HepG2 (cell line): Measurements from ENCODE around the gene GPR82. TPM values are rescaled to one million over a fixed set of nuclear protein-coding genes. Genes with fewer than 3 reads are reported as not detected.

Experiments used
- ATAC-seq: fragments of 200-7000 bp; cut with Tn5 transposase; 3 replicates; pipeline ENCODE4 v1.9.1; 2020; ENCODE audit warnings: mild to moderate bottlenecking, moderate library complexity
- BruUV-seq: library from RNA; stranded (reverse); fragments of 400-500 nt; replicated peaks from 2 replicates; lab custom pipeline; 2021; lab: Mats Ljungman, UMichigan
- CTCF ChIA-PET: fragments of 300-600 bp; formaldehyde crosslinking; extraction: SDS; loops from one replicate; lab custom pipeline; 2021; ENCODE audit warnings: low total read pairs, inconsistent platforms, low intra/inter-chr PET ratio; lab: Yijun Ruan, JAX
- POLR2A ChIA-PET: fragments of 350-600 bp; sonication (Branson Sonifier 250); formaldehyde crosslinking; loops from one replicate; lab custom pipeline; 2020; ENCODE audit warnings: antibody characterized with exemption, inconsistent platforms; lab: Yijun Ruan, JAX
- DNase-seq: peaks from one replicate; pipeline ENCODE4 v3.0.0-alpha.2; 2015; ENCODE audit warnings: low spot score
- FAIRE-seq: peaks from 3 replicates; lab custom pipeline; 2011; peaks lifted over from hg19 to GRCh38; lab: Jason Lieb, UNC
- H2AFZ ChIP-seq: one replicate; pipeline ENCODE4 v1.6.1; 2011; ENCODE audit warnings: low read length, inconsistent platforms
- H3K27ac ChIP-seq: fragments of 300-600 bp; 3 replicates; pipeline ENCODE4 v1.8.0; 2011; ENCODE audit warnings: mixed run types, mild to moderate bottlenecking, mixed read lengths, low read length, inconsistent platforms; ENCODE audit not compliant: insufficient read depth; ENCODE audit errors: extremely low read length
- H3K27me3 ChIP-seq, 2 experiments: fragments of 200-600 bp in 1 of 2; 2 replicates in 1 of 2; 3 replicates in 1 of 2; pipeline versions ENCODE4 v1.6.0 to v1.8.0; 2011; ENCODE audit warnings: low read length in 2 of 2, mild to moderate bottlenecking in 2 of 2, moderate library complexity in 2 of 2, inconsistent platforms in 1 of 2; ENCODE audit not compliant: insufficient read depth in 2 of 2, control insufficient read depth in 1 of 2
- H3K36me3 ChIP-seq, 2 experiments: fragments of 200-600 bp in 1 of 2; replicated peaks in 1 of 2; 2 replicates in 1 of 2; 3 replicates in 1 of 2; pipeline versions ENCODE4 v1.5.1 to v1.8.0; 2011; ENCODE audit warnings: low read length in 2 of 2, inconsistent platforms in 1 of 2; ENCODE audit not compliant: insufficient read depth in 2 of 2, control insufficient read depth in 1 of 2
- H3K4me1 ChIP-seq: 2 replicates; pipeline ENCODE4 v1.5.1; 2012; ENCODE audit warnings: low read length, inconsistent platforms; ENCODE audit not compliant: insufficient read depth
- H3K4me2 ChIP-seq: 2 replicates; pipeline ENCODE4 v1.6.0; 2011; ENCODE audit warnings: low read depth, low read length, inconsistent platforms
- H3K4me3 ChIP-seq, 3 experiments: fragments of 200-600 bp in 1 of 3; sonication (generic), shearing (Covaris generic) in 1 of 3; replicated peaks in 1 of 3; 2 replicates each; pipeline ENCODE4 v1.5.1; 2011 to 2016; ENCODE audit warnings: low read length in 3 of 3, inconsistent platforms in 2 of 3, low read depth in 2 of 3, mild to moderate bottlenecking in 2 of 3, control low read depth in 1 of 3, mixed read lengths in 1 of 3; ENCODE audit not compliant: insufficient read depth in 1 of 3
- H3K79me2 ChIP-seq: one replicate; pipeline ENCODE4 v1.6.1; 2011; ENCODE audit warnings: low read length, inconsistent platforms; ENCODE audit not compliant: insufficient read depth
- H3K9ac ChIP-seq: 2 replicates; pipeline ENCODE4 v1.6.0; 2011; ENCODE audit warnings: mild to moderate bottlenecking, low read depth, low read length, inconsistent platforms; ENCODE audit not compliant: insufficient read depth
- H3K9me3 ChIP-seq: 2 replicates; pipeline ENCODE4 v1.5.1; 2012; ENCODE audit warnings: mild to moderate bottlenecking, low read length
- H4K20me1 ChIP-seq: 2 replicates; pipeline ENCODE4 v1.6.0; 2011; ENCODE audit warnings: inconsistent platforms, mild to moderate bottlenecking, low read length, moderate library complexity; ENCODE audit not compliant: insufficient read depth
- ATF1 ChIP-seq: IDR thresholded peaks from 2 replicates; pipeline ENCODE4 v1.6.1; 2016; ENCODE audit warnings: mild to moderate bottlenecking, control low read depth
- CBX2 ChIP-seq, 2 experiments: fragments of 200-600 bp in 1 of 2; sonication (generic); formaldehyde crosslinking in 1 of 2; IDR thresholded peaks; 2 replicates each; pipeline versions ENCODE4 v1.7.0 to v1.8.1; 2018 to 2022; ENCODE audit warnings: low read depth in 2 of 2, low read length in 1 of 2, mild to moderate bottlenecking in 1 of 2, missing genetic modification reagents in 1 of 2
- FOXP1 ChIP-seq, 2 experiments: fragments of 450-650 bp in 1 of 2; IDR thresholded peaks; 2 replicates each; pipeline ENCODE4 v1.6.1; 2017 to 2018; ENCODE audit warnings: antibody characterized with exemption in 1 of 2
- HMGXB4 ChIP-seq, 2 experiments: sonication (generic) in 1 of 2; formaldehyde crosslinking in 1 of 2; IDR thresholded peaks; 2 replicates each; pipeline versions ENCODE4 v1.4.0 to v1.6.1; 2018 to 2020; ENCODE audit warnings: missing genetic modification reagents in 2 of 2, borderline replicate concordance in 1 of 2, low read depth in 1 of 2, mild to moderate bottlenecking in 1 of 2, missing biosample characterization in 1 of 2
- IKZF4 ChIP-seq: sonication (generic); formaldehyde crosslinking; IDR thresholded peaks from 2 replicates; pipeline ENCODE4 v1.5.1; 2020; ENCODE audit warnings: borderline replicate concordance, mild to moderate bottlenecking, low read depth, missing genetic modification reagents; ENCODE audit errors: not compliant biosample characterization
- MXD3 ChIP-seq: IDR thresholded peaks from 2 replicates; pipeline ENCODE4 v1.6.1; 2016; ENCODE audit warnings: mild to moderate bottlenecking, missing biosample characterization, missing genetic modification reagents
- PHF20 ChIP-seq: sonication (generic); formaldehyde crosslinking; IDR thresholded peaks from 2 replicates; pipeline ENCODE4 v1.5.0; 2020; ENCODE audit warnings: mild to moderate bottlenecking, missing genetic modification reagents
- PHF8 ChIP-seq: sonication (generic); formaldehyde crosslinking; IDR thresholded peaks from 2 replicates; pipeline ENCODE4 v1.5.0; 2020; ENCODE audit warnings: missing genetic modification reagents
- RAD21 ChIP-seq: fragments of 450-650 bp; formaldehyde crosslinking; IDR thresholded peaks from 2 replicates; pipeline ENCODE4 v1.5.0; 2020; ENCODE audit warnings: mild to moderate bottlenecking
- RBAK ChIP-seq: sonication (generic); formaldehyde crosslinking; IDR thresholded peaks from 2 replicates; pipeline ENCODE4 v1.5.1; 2020; ENCODE audit warnings: mild to moderate bottlenecking, missing genetic modification reagents
- SMAD9 ChIP-seq: sonication (generic); formaldehyde crosslinking; IDR thresholded peaks from 2 replicates; pipeline ENCODE4 v1.5.1; 2020; ENCODE audit warnings: mild to moderate bottlenecking, missing genetic modification reagents
- SNRNP70 ChIP-seq: fragments of 200-400 bp; formaldehyde crosslinking; IDR thresholded peaks from 2 replicates; pipeline ENCODE4 v1.6.1; 2017; ENCODE audit warnings: mild to moderate bottlenecking, low read depth, low read length, moderate library complexity
- SRSF4 ChIP-seq: fragments of 200-400 bp; formaldehyde crosslinking; IDR thresholded peaks from one replicate; pipeline ENCODE4 v1.6.1; 2018; ENCODE audit warnings: mild to moderate bottlenecking, low read depth, low read length, moderate library complexity; ENCODE audit not compliant: poor library complexity, severe bottlenecking
- THAP11 ChIP-seq: IDR thresholded peaks from 2 replicates; pipeline ENCODE4 v1.6.1; 2016; ENCODE audit warnings: missing biosample characterization, missing genetic modification reagents
- TOE1 ChIP-seq: sonication (generic); formaldehyde crosslinking; IDR thresholded peaks from 2 replicates; pipeline ENCODE4 v1.4.0; 2020; ENCODE audit warnings: mild to moderate bottlenecking, missing genetic modification reagents
- ZBTB1 ChIP-seq: sonication (generic); formaldehyde crosslinking; IDR thresholded peaks from 2 replicates; pipeline ENCODE4 v1.4.0; 2020; ENCODE audit warnings: missing genetic modification reagents, borderline replicate concordance
- ZC3H4 ChIP-seq: sonication (generic); formaldehyde crosslinking; IDR thresholded peaks from 2 replicates; pipeline ENCODE4 v1.4.0; 2020; ENCODE audit warnings: missing genetic modification reagents, borderline replicate concordance
- ZFAT ChIP-seq: sonication (generic); formaldehyde crosslinking; conservative IDR thresholded peaks from 2 replicates; pipeline ENCODE4 v1.8.1; 2023; ENCODE audit warnings: missing genetic modification reagents, inconsistent platforms
- ZKSCAN5 ChIP-seq: sonication (generic); formaldehyde crosslinking; IDR thresholded peaks from 2 replicates; pipeline ENCODE4 v1.5.1; 2020; ENCODE audit warnings: mild to moderate bottlenecking, missing genetic modification reagents
- ZNF160 ChIP-seq: sonication (generic); formaldehyde crosslinking; IDR thresholded peaks from 2 replicates; pipeline ENCODE4 v1.8.0; 2022; ENCODE audit warnings: mild to moderate bottlenecking, inconsistent platforms, missing genetic modification reagents
- ZNF740 ChIP-seq: sonication (generic); formaldehyde crosslinking; IDR thresholded peaks from 2 replicates; pipeline ENCODE4 v1.4.0; 2020; ENCODE audit warnings: missing genetic modification reagents
- WGBS: methylation state at CpG from one replicate; pipeline ENCODE4 v1.1.6; 2017; ENCODE audit warnings: low lambda C conversion rate; 5-methylcytosine and 5-hydroxymethylcytosine counted together
- in situ Hi-C: cut with HindIII; loops from 2 replicates; pipeline ENCODE4 v1.10.0; 2017; ENCODE audit warnings: low pct_unique_long_range_greater_than_20kb; ENCODE audit not compliant: extremely low pct_ligation_motif_present
- intact Hi-C: fragments of 100-400 bp; cut with micrococcal nuclease; formaldehyde crosslinking; loops from one replicate; pipeline ENCODE4 v1.10.0; 2022; ENCODE audit not compliant: unreplicated experiment
- polyA plus RNA-seq, 8 experiments: library from polyadenylated mRNA; depleted of rRNA in 3 of 8; stranded (reverse) in 7 of 8; unstranded in 1 of 8; fragments of >200 nt; fragmentation: Illumina TruSeq in 4 of 8; extraction: Trizol in 4 of 8; gene quantifications; 2 replicates each; pipeline versions ENCODE4 v1.2.1 to v1.2.3, GENCODE V29; 2011 to 2016; ENCODE audit warnings: low read depth in 4 of 8, missing spikeins in 1 of 8, mixed read lengths in 1 of 8; ENCODE audit not compliant: insufficient read depth in 1 of 8
- total RNA-seq, 5 experiments: library from RNA; depleted of rRNA; stranded (reverse); fragments of >200 nt; fragmentation: Illumina TruSeq; extraction: Trizol; gene quantifications; 2 replicates each; pipeline ENCODE4 v1.2.3, GENCODE V29; 2016; ENCODE audit warnings: low read depth in 1 of 5

The GPR82 gene
- total and polyA plus RNA-seq, 2 of the 13 experiments (the other 11 are each of a cell fraction or from before 2014, with no cell fraction given): not detected

GRCh38 chrX:41705042-41705441 lies 18.9 kb upstream of the GPR82 start (continued):
- TF ChIP-seq MXD3 (CRISPR knock-in tag): no peak
- no peak for TF ChIP-seq SRSF4

GRCh38 chrX:41705680-41706374 lies 18.2 kb upstream of the GPR82 start:
- no peak for ATAC-seq

More at GRCh38 chrX:41705680-41706374, 18.2 kb upstream of the GPR82 start:
- DNase-seq (no peak), FAIRE-seq (no peak)
- Histone ChIP-seq H3K9ac (no peak overlapping the region), H4K20me1 (no peaks in the 10 kb centered on the region), H3K4me2 (no peak overlapping the region), H3K9me3 (no peaks in the 10 kb centered on the region), H3K27ac (no peak overlapping the region), H2AFZ (no peak overlapping the region), H3K36me3 (no peaks in the 10 kb centered on the region), H3K4me1 (no peaks in the 10 kb centered on the region), H3K4me3 (no peak overlapping the region), H3K27me3 (no peaks in the 10 kb centered on the region), H3K79me2 (no peaks in the 10 kb centered on the region)
- POLR2A ChIA-PET: no interaction called here
- in situ Hi-C loops (no loop called here), intact Hi-C loops (no loop called here)
- CTCF ChIA-PET: no interaction called here
- WGBS: 96% methylated on average over 3 of the region's 3 CpGs
- TF ChIP-seq ZNF160 (CRISPR knock-in tag) (no peak), ATF1 (CRISPR knock-in tag) (no peak), THAP11 (no peak), SMAD9 (no peak), ZFAT (CRISPR knock-in tag) (no peak), TOE1 (CRISPR knock-in tag) (no peak), SNRNP70 (no peak), HMGXB4 (CRISPR knock-in tag; IDR thresholded peaks at IDR 0.05; ENCODE audit: borderline replicate concordance in 1 of 2, low read depth in 1 of 2) (no peak), RBAK (CRISPR knock-in tag) (no peak), ZKSCAN5 (CRISPR knock-in tag) (no peak), CBX2 (IDR thresholded peaks at IDR 0.05; ENCODE audit: low read depth, low read length) (no peak), CBX2 (CRISPR knock-in tag; IDR thresholded peaks at IDR 0.05; ENCODE audit: low read depth) (no peak), ZNF740 (no peak), ZBTB1 (CRISPR knock-in tag) (no peak), FOXP1 (IDR thresholded peaks at IDR 0.05) (no peak), FOXP1 (CRISPR knock-in tag; IDR thresholded peaks at IDR 0.05) (no peak), RAD21 (CRISPR knock-in tag) (no peak), PHF20 (CRISPR knock-in tag) (no peak), ZC3H4 (CRISPR knock-in tag) (no peak), IKZF4 (CRISPR knock-in tag) (no peak), PHF8 (CRISPR knock-in tag) (no peak)
- no TSS peak for BruUV-seq
